HEK293 (cell line): ENCODE results near the gene TIMM17A.

Experiments
- CTCF ChIA-PET: fragments of 350-600 bp; formaldehyde crosslinking; extraction: SDS; loops from one replicate; lab custom pipeline; 2021; ENCODE audit warnings: antibody characterized with exemption; lab: Yijun Ruan, JAX
- POLR2A ChIA-PET: fragments of 300-600 bp; formaldehyde crosslinking; extraction: SDS; loops from one replicate; lab custom pipeline; 2020; ENCODE audit warnings: antibody characterized with exemption, inconsistent platforms; lab: Yijun Ruan, JAX
- H3K27ac ChIP-seq: fragments of 200-500 bp; sonication (Bioruptor generic); 2 replicates; pipeline ENCODE4 v1.5.1; 2014; ENCODE audit warnings: low read depth, low read length, control low read depth, inconsistent platforms; ENCODE audit errors: extremely low read depth
- H3K36me3 ChIP-seq, 2 experiments: fragments of 200-500 bp in 1 of 2; sonication (Bioruptor generic) in 1 of 2; 1 replicate in 1 of 2; 2 replicates in 1 of 2; pipeline ENCODE4 v1.5.1; 2014 to 2017; ENCODE audit warnings: inconsistent platforms in 2 of 2, low read length in 2 of 2; ENCODE audit not compliant: control insufficient read depth in 2 of 2, insufficient read depth in 1 of 2
- H3K4me1 ChIP-seq: fragments of 200-500 bp; sonication (Bioruptor generic); 2 replicates; pipeline ENCODE4 v1.5.1; 2014; ENCODE audit warnings: mild to moderate bottlenecking, low read length, inconsistent platforms; ENCODE audit not compliant: control insufficient read depth, insufficient read depth
- H3K4me3 ChIP-seq: 2 replicates; pipeline ENCODE4 v1.5.1; 2011; ENCODE audit warnings: low read depth, mild to moderate bottlenecking, control low read depth, low read length, moderate library complexity
- H3K9me3 ChIP-seq: fragments of 200-500 bp; sonication (Bioruptor generic); 2 replicates; pipeline ENCODE4 v1.5.1; 2014; ENCODE audit warnings: low read depth, low read length, inconsistent platforms; ENCODE audit not compliant: control insufficient read depth, insufficient read depth
- BCL11B ChIP-seq: fragments of 450-650 bp; formaldehyde crosslinking; IDR thresholded peaks from 2 replicates; pipeline ENCODE4 v1.5.1; 2016; ENCODE audit warnings: low read depth, missing biosample characterization, missing genetic modification characterization
- GLIS1 ChIP-seq: fragments of 450-650 bp; formaldehyde crosslinking; IDR thresholded peaks from 2 replicates; pipeline ENCODE4 v1.5.1; 2016; ENCODE audit warnings: missing biosample characterization, missing genetic modification characterization
- KLF1 ChIP-seq: fragments of 450-650 bp; formaldehyde crosslinking; IDR thresholded peaks from 2 replicates; pipeline ENCODE4 v1.5.1; 2016; ENCODE audit warnings: missing biosample characterization, missing genetic modification characterization
- MEIS1 ChIP-seq: sonication (generic); formaldehyde crosslinking; IDR thresholded peaks from 2 replicates; pipeline ENCODE4 v1.8.1; 2022; ENCODE audit warnings: missing genetic modification reagents, mild to moderate bottlenecking, borderline replicate concordance
- SALL2 ChIP-seq: fragments of 450-650 bp; formaldehyde crosslinking; IDR thresholded peaks from 2 replicates; pipeline ENCODE4 v1.5.0; 2017; ENCODE audit warnings: missing biosample characterization, mild to moderate bottlenecking, missing genetic modification characterization, borderline replicate concordance
- SP2 ChIP-seq: fragments of 450-650 bp; formaldehyde crosslinking; IDR thresholded peaks from 2 replicates; pipeline ENCODE4 v1.5.1; 2016; ENCODE audit warnings: missing biosample characterization, missing genetic modification characterization
- ZBTB21 ChIP-seq: fragments of 450-650 bp; formaldehyde crosslinking; IDR thresholded peaks from 2 replicates; pipeline ENCODE4 v1.5.1; 2017; ENCODE audit warnings: missing biosample characterization, missing genetic modification characterization
- ZBTB26 ChIP-seq: fragments of 450-650 bp; formaldehyde crosslinking; optimal IDR thresholded peaks from 2 replicates; pipeline ENCODE3; 2016; ENCODE audit warnings: missing biosample characterization, mild to moderate bottlenecking, missing genetic modification characterization
- ZBTB48 ChIP-seq: fragments of 450-650 bp; formaldehyde crosslinking; IDR thresholded peaks from 2 replicates; pipeline ENCODE4 v1.5.1; 2016; ENCODE audit warnings: missing biosample characterization, missing genetic modification characterization
- ZEB2 ChIP-seq: fragments of 450-650 bp; formaldehyde crosslinking; IDR thresholded peaks from 2 replicates; pipeline ENCODE4 v1.5.1; 2016; ENCODE audit warnings: missing biosample characterization, missing genetic modification characterization
- ZIC2 ChIP-seq: fragments of 450-650 bp; formaldehyde crosslinking; IDR thresholded peaks from 2 replicates; pipeline ENCODE4 v1.5.1; 2016; ENCODE audit warnings: missing biosample characterization, missing genetic modification characterization
- ZNF140 ChIP-seq: fragments of 450-650 bp; formaldehyde crosslinking; IDR thresholded peaks from 2 replicates; pipeline ENCODE4 v1.5.1; 2016; ENCODE audit warnings: missing biosample characterization, missing genetic modification characterization
- ZNF16 ChIP-seq: fragments of 450-650 bp; formaldehyde crosslinking; IDR thresholded peaks from 2 replicates; pipeline ENCODE4 v1.5.1; 2016; ENCODE audit warnings: low read depth, missing biosample characterization, missing genetic modification characterization
- ZNF174 ChIP-seq: fragments of 450-650 bp; formaldehyde crosslinking; IDR thresholded peaks from 2 replicates; pipeline ENCODE4 v1.5.0; 2017; ENCODE audit warnings: missing biosample characterization, mild to moderate bottlenecking, missing genetic modification characterization
- ZNF214 ChIP-seq: fragments of 450-650 bp; formaldehyde crosslinking; IDR thresholded peaks from 2 replicates; pipeline ENCODE4 v1.5.1; 2017; ENCODE audit warnings: missing biosample characterization, mild to moderate bottlenecking, missing genetic modification characterization, borderline replicate concordance
- ZNF433 ChIP-seq: fragments of 450-650 bp; formaldehyde crosslinking; IDR thresholded peaks from 2 replicates; pipeline ENCODE4 v1.5.1; 2016; ENCODE audit warnings: missing biosample characterization, missing genetic modification characterization, low read depth
- ZNF544 ChIP-seq: fragments of 450-650 bp; formaldehyde crosslinking; IDR thresholded peaks from 2 replicates; pipeline ENCODE4 v1.5.0; 2017; ENCODE audit warnings: missing biosample characterization, missing genetic modification characterization
- ZNF560 ChIP-seq: fragments of 450-650 bp; formaldehyde crosslinking; IDR thresholded peaks from 2 replicates; pipeline ENCODE4 v1.5.1; 2017; ENCODE audit warnings: missing biosample characterization, missing genetic modification characterization, borderline replicate concordance
- ZNF629 ChIP-seq: fragments of 450-650 bp; formaldehyde crosslinking; IDR thresholded peaks from 2 replicates; pipeline ENCODE4 v1.5.1; 2017; ENCODE audit warnings: missing biosample characterization, missing genetic modification characterization
- ZNF654 ChIP-seq: fragments of 450-650 bp; formaldehyde crosslinking; IDR thresholded peaks from 2 replicates; pipeline ENCODE4 v1.5.1; 2016; ENCODE audit warnings: low read depth, missing biosample characterization, missing genetic modification characterization
- ZNF660 ChIP-seq: fragments of 450-650 bp; IDR thresholded peaks from 2 replicates; pipeline ENCODE4 v1.5.1; 2018; ENCODE audit warnings: missing biosample characterization, mild to moderate bottlenecking, missing genetic modification characterization
- ZNF791 ChIP-seq: fragments of 450-650 bp; formaldehyde crosslinking; IDR thresholded peaks from 2 replicates; pipeline ENCODE4 v1.5.1; 2016; ENCODE audit warnings: missing biosample characterization, missing genetic modification characterization
- TF ChIP-seq, protein P1 (sequence below): fragments of 450-650 bp; formaldehyde crosslinking; IDR thresholded peaks from 2 replicates; pipeline ENCODE4 v1.5.1; 2017; ENCODE audit warnings: missing biosample characterization, missing genetic modification characterization

TIMM17A gene

GRCh38 chr1:202007304-202007703 lies 52.0 kb downstream of the TIMM17A start:
- ChIA-PET CTCF (interaction anchor here (0.6 to 10.8 kb wide), 14 partner anchors 8 to 128 kb away, joined by 3 to 159 read pairs (median 5); partner anchors contain the start of gene GPR37L1), POLR2A (interaction anchor here (0.5 to 1.3 kb wide), 5 partner anchors 13 to 122 kb away, joined by 3 to 7 read pairs (median 4); no protein-coding TSS in a partner anchor)
- no peaks in the 10 kb centered on the region for H3K9me3 ChIP-seq
- peaks cover 11 to 42% of the 10 kb centered on the region in 2 experiments; a peak in 2 of 3 replicates for H3K36me3 ChIP-seq
- H3K27ac ChIP-seq: no peak overlapping the region
- TF ChIP-seq ZNF560 (tag by site-specific recombination) (no peak), SALL2 (tag by site-specific recombination) (no peak), MEIS1 (no peak), ZNF174 (tag by site-specific recombination) (no peak), ZBTB26 (tag by site-specific recombination) (no peak), ZNF654 (tag by site-specific recombination) (no peak), ZEB2 (tag by site-specific recombination) (no peak), SP2 (no peak), ZNF791 (tag by site-specific recombination) (no peak), ZNF544 (tag by site-specific recombination) (no peak), ZBTB21 (no peak), ZNF433 (tag by site-specific recombination) (no peak), ZNF140 (tag by site-specific recombination) (no peak), ZNF214 (tag by site-specific recombination) (no peak), KLF1 (no peak), ZNF16 (no peak)
- TF ChIP-seq, protein P1, sequence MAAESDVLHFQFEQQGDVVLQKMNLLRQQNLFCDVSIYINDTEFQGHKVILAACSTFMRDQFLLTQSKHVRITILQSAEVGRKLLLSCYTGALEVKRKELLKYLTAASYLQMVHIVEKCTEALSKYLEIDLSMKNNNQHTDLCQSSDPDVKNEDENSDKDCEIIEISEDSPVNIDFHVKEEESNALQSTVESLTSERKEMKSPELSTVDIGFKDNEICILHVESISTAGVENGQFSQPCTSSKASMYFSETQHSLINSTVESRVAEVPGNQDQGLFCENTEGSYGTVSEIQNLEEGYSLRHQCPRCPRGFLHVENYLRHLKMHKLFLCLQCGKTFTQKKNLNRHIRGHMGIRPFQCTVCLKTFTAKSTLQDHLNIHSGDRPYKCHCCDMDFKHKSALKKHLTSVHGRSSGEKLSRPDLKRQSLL: no peak
- H3K4me3 ChIP-seq: no peak overlapping the region
- no peaks in the 10 kb centered on the region; the same call in 1 of the 2 replicates for H3K4me1 ChIP-seq

DNA sequence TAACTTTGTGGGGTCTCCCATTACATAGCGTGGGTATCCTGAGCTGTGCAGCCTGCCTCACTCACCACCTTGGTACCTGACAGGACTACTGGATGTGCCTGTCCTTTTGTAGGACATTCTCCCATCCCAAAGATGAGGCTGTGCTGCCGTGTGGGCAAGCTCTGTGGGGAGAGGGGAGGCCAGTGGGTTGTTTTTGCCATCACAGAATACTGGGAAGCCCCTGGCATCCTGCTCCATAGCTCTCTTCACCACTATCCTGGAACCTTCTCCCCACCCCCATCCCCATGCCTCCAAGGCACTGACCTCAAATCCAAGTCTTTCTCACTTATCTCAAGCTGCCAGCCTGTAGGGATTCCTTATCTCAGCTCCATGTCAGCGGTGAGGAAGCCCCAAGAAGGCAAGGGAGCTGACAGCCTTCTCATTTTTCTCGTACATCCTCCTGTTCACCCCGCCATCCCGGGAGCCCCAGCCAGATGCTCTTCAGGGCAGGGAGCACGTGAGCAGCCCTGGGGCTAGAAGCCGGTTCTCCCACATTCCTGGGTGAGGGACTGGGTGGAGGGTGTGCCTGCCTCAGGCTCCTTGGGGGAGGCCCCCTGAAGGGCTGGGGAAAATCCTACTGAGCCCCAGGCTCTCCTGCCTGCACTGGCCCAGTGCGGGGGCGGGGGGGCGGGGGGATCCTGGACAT lies 52.6 kb downstream of the TIMM17A start:
- no peak overlapping the region for H3K4me3 ChIP-seq
- H3K36me3 ChIP-seq: peaks cover 10 to 36% of the 10 kb centered on the region in 2 experiments; a peak in 2 of 3 replicates
- no peaks in the 10 kb centered on the region; the same call in 1 of the 2 replicates for H3K4me1 ChIP-seq
- TF ChIP-seq ZNF660 (tag by site-specific recombination) (no peak), ZIC2 (peak; percentile 83), BCL11B (tag by site-specific recombination) (no peak), GLIS1 (tag by site-specific recombination) (peak; percentile 71), ZBTB48 (tag by site-specific recombination) (0 out of 2 replicates have a peak, but pooled peaks have one; percentile 52), ZNF629 (tag by site-specific recombination) (no peak)
- H3K27ac ChIP-seq: no peak overlapping the region
- POLR2A ChIA-PET: interaction anchor here (0.5 to 1.3 kb wide), 5 partner anchors 17 to 121 kb away, joined by 3 to 7 read pairs (median 3); no protein-coding TSS in a partner anchor
- no peaks in the 10 kb centered on the region for H3K9me3 ChIP-seq
- CTCF ChIA-PET: interaction anchor here (0.6 to 10.8 kb wide), 12 partner anchors 8 to 127 kb away, joined by 3 to 159 read pairs (median 6); partner anchors contain the start of gene GPR37L1
